Activated CD4-positive, alpha-beta T cell treated with anti-CD3 and anti-CD28 coated beads, Interleukin-2, amount 50 U/mL, for 1 hour (primary cell): ENCODE data around the gene TRHDE.

Source experiments
- DNase-seq: peaks from one replicate; pipeline ENCODE4 v3.0.0-alpha.2; 2020

Gene TRHDE

GRCh38 chr12:72330784-72331183 is 58.6 kb downstream of the TRHDE start:
- no peak for DNase-seq

- DNase-seq, result no peak
These were observed 65.2 kb downstream of the TRHDE start for GRCh38 chr12:72337382-72337781.

- no peak for DNase-seq
These were observed 65.8 kb downstream of the TRHDE start for GRCh38 chr12:72337946-72338345.

- no peak for DNase-seq
These were observed 66.3 kb downstream of the TRHDE start for GRCh38 chr12:72338437-72338836.

- DNase-seq, result no peak
These were observed 74.3 kb downstream of the TRHDE start for GRCh38 chr12:72346363-72346944.

GRCh38 chr12:72349491-72349890 is 77.3 kb downstream of the TRHDE start:
- DNase-seq, result no peak

- no peak for DNase-seq
These were observed 87.2 kb downstream of the TRHDE start for GRCh38 chr12:72359416-72359815.

- DNase-seq, result no peak
These were observed 93.0 kb downstream of the TRHDE start for GRCh38 chr12:72365151-72365550.

- no peak for DNase-seq
These were observed 94.1 kb downstream of the TRHDE start for GRCh38 chr12:72366255-72366654.

- no peak for DNase-seq
These were observed 96.1 kb downstream of the TRHDE start for GRCh38 chr12:72368298-72368697.

GRCh38 chr12:72368719-72369422 is 96.7 kb downstream of the TRHDE start:
- no peak for DNase-seq

GRCh38 chr12:72369423-72369959 is 97.3 kb downstream of the TRHDE start:
- DNase-seq, result no peak

- DNase-seq, result no peak
These were observed 108.3 kb downstream of the TRHDE start for GRCh38 chr12:72380441-72380840.

GRCh38 chr12:72388322-72388721 is 116.2 kb downstream of the TRHDE start:
- DNase-seq, result no peak

- no peak for DNase-seq
These were observed 118.0 kb downstream of the TRHDE start for GRCh38 chr12:72390146-72390545.

GRCh38 chr12:72406111-72406510 is 133.9 kb downstream of the TRHDE start:
- DNase-seq, result no peak

GRCh38 chr12:72432037-72432604 is 160.0 kb downstream of the TRHDE start:
- no peak for DNase-seq

- DNase-seq, result no peak
These were observed 161.1 kb downstream of the TRHDE start for GRCh38 chr12:72433298-72433697.

GRCh38 chr12:72434999-72435398 is 162.8 kb downstream of the TRHDE start:
- DNase-seq, result no peak

GRCh38 chr12:72442217-72442616 is 170.0 kb downstream of the TRHDE start:
- DNase-seq, result no peak

GRCh38 chr12:72444125-72444524 is 172.0 kb downstream of the TRHDE start:
- DNase-seq, result no peak

GRCh38 chr12:72444566-72444965 is 172.4 kb downstream of the TRHDE start:
- DNase-seq, result no peak

- no peak for DNase-seq
These were observed 175.9 kb downstream of the TRHDE start for GRCh38 chr12:72448089-72448488.

- DNase-seq, result no peak
These were observed 176.6 kb downstream of the TRHDE start for GRCh38 chr12:72448805-72449204.
